Skin epidermis (tissue), 12 donors: ENCODE results near the gene TEPSIN.

Source experiments
- H3K27ac ChIP-seq, 21 experiments: fragments of 200-600 bp; sonication (generic) in 11 of 21; one replicate each; pipeline ENCODE4 v1.5.0; 2020; ENCODE audit warnings: mild to moderate bottlenecking in 3 of 21, inconsistent platforms in 2 of 21, moderate library complexity in 2 of 21
- H3K4me3 ChIP-seq, 7 experiments: fragments of 200-600 bp; sonication (generic) in 2 of 7; one replicate each; pipeline ENCODE4 v1.5.0; 2020; ENCODE audit warnings: inconsistent platforms in 2 of 7, mild to moderate bottlenecking in 2 of 7, moderate library complexity in 1 of 7

Gene TEPSIN

GRCh38 chr17:81271226-81271625 is 32.4 kb upstream of the TEPSIN start:
- Histone ChIP-seq H3K27ac (no peak overlapping the region), H3K4me3 (no peak overlapping the region)

GRCh38 chr17:81270279-81270678 is 31.4 kb upstream of the TEPSIN start:
- no peak overlapping the region for H3K4me3 ChIP-seq
- no peak overlapping the region for H3K27ac ChIP-seq

GRCh38 chr17:81267390-81268067 is 28.7 kb upstream of the TEPSIN start:
- H3K27ac ChIP-seq, result no peak overlapping the region
- no peak overlapping the region for H3K4me3 ChIP-seq

DNA sequence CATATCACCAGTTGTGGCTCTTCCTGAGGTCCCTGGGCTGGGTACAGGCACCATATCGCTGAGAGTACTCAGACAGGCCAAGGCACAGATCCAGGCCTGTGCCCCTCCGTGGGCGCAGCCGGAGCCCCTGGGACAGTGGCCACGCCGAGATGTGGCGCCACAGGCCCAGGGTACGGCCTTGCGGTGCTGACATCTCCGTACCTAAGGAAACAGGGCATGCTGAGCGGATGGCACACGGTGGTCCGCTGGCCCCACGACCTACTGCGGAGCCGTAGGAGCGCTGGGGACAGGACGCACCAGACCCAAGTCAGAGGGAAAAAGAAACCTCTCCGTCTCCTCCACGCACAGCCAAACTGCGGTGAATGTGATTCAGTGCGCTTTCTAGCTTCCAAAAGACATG is 26.7 kb upstream of the TEPSIN start:
- Histone ChIP-seq H3K4me3 (no peak overlapping the region), H3K27ac (no peak overlapping the region)

GRCh38 chr17:81264640-81265039 is 25.8 kb upstream of the TEPSIN start:
- no peak overlapping the region for H3K27ac ChIP-seq
- H3K4me3 ChIP-seq, result no peak overlapping the region

DNA sequence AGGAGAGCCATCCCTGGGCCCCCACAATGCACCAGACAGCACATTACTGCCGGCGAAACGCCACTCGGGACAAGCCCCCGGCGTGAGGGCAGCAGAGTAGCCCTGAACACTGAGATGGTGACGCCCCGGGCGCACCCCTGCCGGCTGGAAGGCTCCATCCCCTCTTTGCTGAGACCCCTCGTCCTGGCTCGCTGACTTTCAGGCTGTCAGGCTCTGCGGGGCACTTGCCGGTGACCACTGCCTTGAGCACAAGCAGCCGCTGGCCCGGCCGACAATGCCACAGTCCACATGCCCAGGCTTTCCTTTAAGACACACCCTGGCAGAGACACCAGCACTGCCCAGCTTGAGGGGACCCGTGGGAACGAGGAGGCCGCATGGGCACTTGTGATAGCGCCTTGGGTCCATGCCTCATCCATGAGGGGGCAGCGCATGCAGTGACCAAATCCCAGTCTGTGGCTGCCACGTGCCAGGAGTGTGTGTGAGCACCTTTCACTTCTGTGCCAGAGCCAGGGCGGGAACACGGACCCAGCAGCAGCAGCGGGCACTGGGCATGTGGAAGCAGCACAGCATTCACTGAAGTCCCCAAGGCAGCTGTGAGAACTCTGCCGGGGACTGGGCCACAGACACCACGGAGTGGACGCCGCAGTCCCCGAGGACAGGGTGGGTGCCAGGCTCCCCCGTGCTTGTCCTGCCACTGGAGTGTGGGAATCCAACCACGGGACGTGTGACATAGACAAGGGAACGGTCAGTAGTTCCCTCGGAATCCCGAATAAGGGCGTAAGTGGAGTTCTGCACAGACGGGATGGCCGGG is 24.7 kb upstream of the TEPSIN start:
- no peak overlapping the region for H3K4me3 ChIP-seq
- no peak overlapping the region for H3K27ac ChIP-seq

DNA sequence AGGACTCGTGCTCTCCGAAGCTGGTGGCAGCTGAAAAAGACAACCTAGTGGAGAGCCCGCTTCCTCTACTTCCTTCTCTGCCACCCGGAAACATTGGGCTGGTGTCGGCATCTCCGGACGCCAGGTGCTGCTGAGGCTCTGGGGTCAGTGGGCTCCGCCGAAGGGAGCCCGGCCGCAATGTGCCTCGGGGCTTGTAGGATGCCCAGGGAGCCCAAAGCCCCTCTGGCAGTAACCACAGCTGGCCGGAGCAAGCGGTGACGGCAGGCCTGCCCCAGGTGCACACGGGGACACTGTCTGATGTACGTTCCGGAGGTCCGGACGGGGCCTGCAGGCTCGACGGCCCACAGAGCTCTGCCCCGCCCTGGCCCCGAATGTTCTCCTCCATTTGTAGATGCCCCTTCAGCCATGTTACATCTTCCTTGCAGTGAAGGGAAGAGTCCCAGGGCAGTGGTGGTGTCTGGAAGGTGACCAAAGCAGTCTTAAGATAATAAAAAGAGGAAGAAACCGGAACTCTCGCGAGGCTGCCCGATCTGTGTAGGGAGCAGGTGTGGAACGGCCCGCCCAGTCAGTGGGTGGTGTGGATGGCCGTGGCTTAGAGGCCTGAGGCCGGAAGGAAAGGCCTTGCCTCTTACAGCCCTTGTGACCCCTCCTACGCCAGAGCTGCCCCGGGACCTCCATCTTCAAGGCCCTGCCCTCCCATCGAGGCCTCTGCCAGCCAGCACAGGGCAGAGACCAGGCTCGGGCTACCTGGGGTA is 22.9 kb upstream of the TEPSIN start:
- no peak overlapping the region for H3K4me3 ChIP-seq
- no peak overlapping the region for H3K27ac ChIP-seq

DNA sequence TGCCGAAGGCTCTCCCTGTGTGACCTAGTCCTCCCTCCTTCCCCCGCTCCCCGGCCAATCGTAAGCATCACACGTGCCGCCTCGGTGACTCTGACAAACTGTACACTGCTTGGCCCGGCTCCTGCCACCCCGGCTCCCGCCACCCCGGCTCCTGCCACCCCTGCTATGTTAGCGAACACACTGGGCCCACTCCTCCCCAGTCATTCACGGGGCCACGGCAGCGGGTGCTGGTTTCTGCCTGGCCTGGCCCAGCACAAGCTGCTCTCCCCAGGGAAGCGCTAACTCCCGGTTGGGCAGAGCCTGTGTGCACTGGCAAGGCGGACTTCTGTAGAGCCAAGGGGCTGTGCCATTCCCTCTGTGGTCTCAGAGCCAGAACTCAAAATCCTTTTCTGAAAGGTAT is 22.2 kb upstream of the TEPSIN start:
- no peak overlapping the region for H3K4me3 ChIP-seq
- no peak overlapping the region for H3K27ac ChIP-seq

- no peak overlapping the region for H3K4me3 ChIP-seq
- no peak overlapping the region for H3K27ac ChIP-seq
These were observed 21.8 kb upstream of the TEPSIN start for GRCh38 chr17:81260641-81261040.

DNA sequence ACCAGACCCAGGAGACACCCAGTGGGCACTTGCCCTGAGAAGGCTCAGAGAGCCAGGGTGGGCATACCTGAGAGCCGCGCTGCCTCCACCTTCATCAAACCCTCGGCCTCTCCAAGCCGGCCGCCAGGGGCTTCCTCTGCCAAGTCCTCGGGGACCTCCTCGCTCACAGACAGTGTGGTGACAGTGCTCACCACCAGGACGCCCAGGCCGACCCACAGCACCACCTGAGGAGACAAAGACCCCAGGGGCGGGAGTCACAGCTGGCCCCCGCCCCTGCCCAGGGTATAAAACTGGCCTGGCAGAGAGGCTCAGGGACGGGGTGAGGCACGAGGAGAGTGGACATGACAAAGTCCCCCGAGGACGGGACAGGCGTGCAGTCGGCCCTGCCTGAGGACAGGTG is 21.3 kb upstream of the TEPSIN start:
- H3K4me3 ChIP-seq, result no peak overlapping the region
- H3K27ac ChIP-seq, result no peak overlapping the region

GRCh38 chr17:81259058-81259605 is 20.3 kb upstream of the TEPSIN start:
- H3K4me3 ChIP-seq, result no peak overlapping the region
- no peak overlapping the region for H3K27ac ChIP-seq

DNA sequence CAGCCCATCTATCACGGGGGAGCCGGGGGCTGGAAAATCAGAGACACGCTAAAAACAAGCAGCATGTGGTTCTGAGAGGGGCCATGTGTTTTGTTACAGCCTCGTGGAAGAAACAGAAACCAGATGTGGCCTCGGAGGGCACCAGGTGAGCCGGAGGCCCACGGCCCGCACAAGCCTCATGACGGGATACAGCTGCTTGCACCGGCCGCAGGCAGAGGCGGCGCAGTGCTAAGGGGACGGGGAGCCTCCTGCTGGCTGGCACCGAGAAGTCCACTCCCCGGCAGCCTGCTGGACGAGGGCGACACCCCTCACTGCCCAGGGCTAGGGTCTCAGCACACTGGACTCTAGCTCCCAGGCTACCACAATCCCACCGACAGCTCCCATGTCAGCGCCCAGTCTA is 19.4 kb upstream of the TEPSIN start:
- no peak overlapping the region for H3K27ac ChIP-seq

DNA sequence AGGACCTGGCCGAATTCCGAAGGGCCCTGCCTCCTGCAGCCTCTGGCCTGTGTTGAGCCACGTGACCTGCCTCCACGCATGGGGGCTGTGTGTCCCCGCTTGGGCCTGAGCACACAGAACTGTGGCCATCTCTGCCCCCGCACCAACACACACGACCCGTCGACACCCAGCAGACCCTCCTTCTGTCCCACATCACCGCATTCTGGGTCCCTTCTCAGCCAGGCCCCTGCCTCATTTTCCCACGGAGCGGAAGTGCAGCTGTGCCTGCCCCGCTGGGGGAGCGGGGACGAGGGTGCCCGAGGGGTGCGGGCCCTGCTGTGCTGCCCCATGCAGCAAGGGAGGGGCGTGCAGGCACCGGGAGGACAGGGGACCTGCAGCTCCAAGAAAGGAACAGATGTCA is 18.7 kb upstream of the TEPSIN start:
- H3K27ac ChIP-seq, result no peak overlapping the region
- H3K4me3 ChIP-seq, result no peak overlapping the region

More for the DNA sequence above, 19.4 kb upstream of the TEPSIN start:
- no peak overlapping the region for H3K4me3 ChIP-seq

DNA sequence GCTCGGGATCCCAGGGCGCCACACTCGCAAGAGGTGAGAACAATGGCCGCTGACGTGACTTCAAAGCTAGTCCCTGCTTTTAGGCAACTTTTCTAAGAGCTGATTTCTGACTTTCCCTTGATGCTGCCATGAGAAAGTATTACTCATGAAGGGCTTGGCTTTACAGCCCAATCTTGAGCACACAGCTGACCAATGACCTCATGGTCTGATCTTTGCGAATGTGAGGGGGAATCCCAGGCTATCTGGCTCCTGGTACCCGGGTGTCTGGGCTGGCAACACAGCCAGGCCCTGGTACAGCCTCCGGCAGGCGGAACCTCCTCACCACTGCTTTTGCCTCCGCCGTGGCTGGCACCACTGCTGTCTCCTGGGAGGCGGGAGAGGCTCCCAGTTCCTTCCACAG is 17.8 kb upstream of the TEPSIN start:
- Histone ChIP-seq H3K4me3 (no peak overlapping the region), H3K27ac (peak overlapping the region in 1 of 21 experiments; percentile 22)

- peak overlapping the region in 1 of 21 experiments; percentile 21 for H3K27ac ChIP-seq
- no peak overlapping the region for H3K4me3 ChIP-seq
These were observed 16.3 kb upstream of the TEPSIN start for GRCh38 chr17:81254955-81255717.

- H3K4me3 ChIP-seq, result no peak overlapping the region
- no peak overlapping the region for H3K27ac ChIP-seq
These were observed 14.7 kb upstream of the TEPSIN start for GRCh38 chr17:81253358-81254131.

DNA sequence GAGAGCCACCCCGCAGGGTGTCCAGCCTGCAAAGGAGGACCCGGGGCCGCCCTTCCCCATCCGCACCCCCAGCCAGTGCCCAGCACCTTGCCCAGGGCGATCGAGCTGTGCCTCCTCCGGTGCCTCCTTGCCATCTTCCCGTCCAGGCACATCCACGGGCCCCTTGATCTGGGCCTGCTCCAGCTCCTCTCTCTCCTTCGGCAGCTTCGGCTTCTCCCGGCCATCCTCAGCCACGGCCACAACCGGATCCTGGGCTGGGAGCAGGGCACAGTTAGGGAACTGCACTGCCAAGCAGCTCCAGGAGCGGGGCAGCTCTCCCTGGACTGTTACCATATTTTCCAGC is 14.1 kb upstream of the TEPSIN start:
- Histone ChIP-seq H3K27ac (no peak overlapping the region), H3K4me3 (no peak overlapping the region)

- Histone ChIP-seq H3K4me3 (no peak overlapping the region), H3K27ac (no peak overlapping the region)
These were observed 13.6 kb upstream of the TEPSIN start for GRCh38 chr17:81252326-81252986.
